H1 (cell line): ENCODE results near the gene MYRF. TPM values are rescaled to one million over a fixed set of nuclear protein-coding genes. Genes with fewer than 3 reads are reported as not detected.

ENCODE experiments used
- CREB1 ChIP-seq: IDR thresholded peaks from 2 replicates; pipeline ENCODE4 v1.6.1; 2012; ENCODE audit warnings: inconsistent platforms
- KDM5A ChIP-seq: fragments of 200-600 bp; IDR thresholded peaks from 2 replicates; pipeline ENCODE4 v1.7.1; 2012; ENCODE audit warnings: mild to moderate bottlenecking, low read length, inconsistent platforms, mixed read lengths
- POLR2AphosphoS5 ChIP-seq: IDR thresholded peaks from 2 replicates; pipeline ENCODE4 v1.6.1; 2011; ENCODE audit warnings: low read depth, low read length
- SAP30 ChIP-seq: fragments of 300-600 bp; sonication (generic); IDR thresholded peaks from 2 replicates; pipeline ENCODE4 v1.7.1; 2012; ENCODE audit warnings: low read length, moderate library complexity, mild to moderate bottlenecking, inconsistent platforms; ENCODE audit not compliant: insufficient read depth, insufficient replicate concordance
- SIN3A ChIP-seq, 2 experiments: IDR thresholded peaks in 1 of 2; conservative IDR thresholded peaks in 1 of 2; 2 replicates each; pipeline ENCODE4 v1.6.1; 2011 to 2012; ENCODE audit warnings: low read length in 2 of 2, improper control_type of control experiment in 1 of 2, low read depth in 1 of 2, mild to moderate bottlenecking in 1 of 2
- TBP ChIP-seq: IDR thresholded peaks from 2 replicates; pipeline ENCODE4 v1.6.1; 2011; ENCODE audit warnings: low read depth, low read length, improper control_type of control experiment
- polyA plus RNA-seq, 7 experiments: library from polyadenylated mRNA; depleted of rRNA in 3 of 7; stranded (reverse) in 5 of 7; unstranded in 2 of 7; fragments of >200 nt in 5 of 7; fragments of 200-250 nt in 2 of 7; gene quantifications; 1 replicate in 5 of 7; 2 replicates in 1 of 7; 4 replicates in 1 of 7; pipeline versions ENCODE4 v1.2.1 to v1.2.3, GENCODE V29; 2011 to 2013; ENCODE audit warnings: missing spikeins in 2 of 7, mixed read lengths in 2 of 7
- total RNA-seq: library from RNA; stranded (reverse); fragmentation: NEBNext Ultra II Directional; extraction: Animal tissue kit (Norgen Biotek cat#: 25700); gene quantifications from 2 replicates; pipeline ENCODE4 v1.2.1, GENCODE V29; 2021

MYRF gene
- total and polyA plus RNA-seq, 2 of the 8 experiments (the other 6 are each of a cell fraction or from before 2014, with no cell fraction given): 6.0 to 6.1 TPM

DNA sequence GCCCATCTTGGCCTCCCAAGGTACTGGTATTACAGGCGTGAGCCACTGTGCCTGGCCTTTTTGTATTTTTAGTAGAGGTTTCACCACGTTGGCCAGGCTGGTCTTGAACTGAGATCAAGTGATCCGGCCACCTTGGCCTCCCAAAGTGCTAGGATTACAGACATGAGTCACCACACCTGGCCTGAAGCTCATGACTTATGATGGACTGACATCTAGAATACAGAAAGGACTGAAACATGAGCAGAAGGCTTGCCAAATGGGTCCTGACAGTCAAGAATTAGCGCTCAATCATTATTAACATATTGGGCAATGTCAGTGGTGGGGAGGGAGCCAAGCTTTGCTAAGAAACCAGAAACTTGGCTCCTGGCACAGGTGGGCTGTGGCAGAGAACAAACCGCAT lies 59.4 kb downstream of the MYRF start (continued):
- TF ChIP-seq CREB1 (no peak), SIN3A (conservative IDR thresholded peaks at IDR 0.05 in 1 of 2, IDR thresholded peaks at IDR 0.05 in 1 of 2; ENCODE audit: low read depth in 1 of 2, low read length in 2 of 2) (no peak), POLR2AphosphoS5 (no peak), TBP (no peak), SAP30 (no peak), KDM5A (no peak)
